GM12874 (cell line): ENCODE results near the gene SCTR.

Source experiments
- CTCF ChIP-seq: IDR thresholded peaks from 2 replicates; pipeline ENCODE4 v1.5.1; 2011; ENCODE audit warnings: low read depth, mild to moderate bottlenecking, control low read depth, low read length, moderate library complexity; ENCODE audit not compliant: insufficient read depth

Gene SCTR

GRCh38 chr2:119549241-119549640, 25.0 kb upstream of the SCTR start:
- TF ChIP-seq CTCF, result no peak

DNA sequence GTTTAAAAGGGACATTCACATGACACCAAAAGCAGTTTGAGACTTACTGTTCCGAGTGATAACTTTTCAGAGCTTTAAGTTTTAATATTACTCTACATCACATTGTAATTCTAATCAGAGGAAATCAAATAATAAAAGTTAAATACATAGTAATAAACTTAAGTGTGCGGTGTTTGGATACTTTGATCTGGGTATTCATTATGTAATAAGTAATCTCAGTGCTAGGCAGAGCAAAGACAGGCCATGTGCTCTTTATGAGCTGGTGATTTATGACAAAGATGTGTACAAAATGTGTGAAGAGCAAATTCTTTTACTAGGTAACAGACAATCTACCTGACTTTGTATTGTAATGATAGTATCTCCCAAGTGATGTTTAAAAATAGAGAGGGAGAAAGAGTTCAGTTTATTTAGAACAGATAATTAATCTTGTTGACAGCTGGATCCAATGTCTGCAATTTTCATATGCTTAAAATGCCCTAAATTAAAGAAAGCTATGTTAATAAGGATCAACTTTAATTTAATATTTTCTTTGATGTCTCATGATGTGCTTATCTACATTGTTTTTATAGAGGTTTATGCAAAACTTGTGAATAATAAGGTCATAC, 24.3 kb upstream of the SCTR start:
- TF ChIP-seq CTCF, result no peak

GRCh38 chr2:119546447-119546767, 22.1 kb upstream of the SCTR start:
- TF ChIP-seq CTCF, result no peak

- no peak for TF ChIP-seq CTCF
Observed at GRCh38 chr2:119545754-119546446, 21.6 kb upstream of the SCTR start.

- no peak for TF ChIP-seq CTCF
Observed at GRCh38 chr2:119544939-119545475, 20.7 kb upstream of the SCTR start.

GRCh38 chr2:119544075-119544938, 20.0 kb upstream of the SCTR start, which contains the start of gene CFAP221:
Gene CFAP221, plus strand, starts transcription at chr2:119544449. Its CDS starts 1,683 bp downstream, at chr2:119546132.
- TF ChIP-seq CTCF, result no peak

DNA sequence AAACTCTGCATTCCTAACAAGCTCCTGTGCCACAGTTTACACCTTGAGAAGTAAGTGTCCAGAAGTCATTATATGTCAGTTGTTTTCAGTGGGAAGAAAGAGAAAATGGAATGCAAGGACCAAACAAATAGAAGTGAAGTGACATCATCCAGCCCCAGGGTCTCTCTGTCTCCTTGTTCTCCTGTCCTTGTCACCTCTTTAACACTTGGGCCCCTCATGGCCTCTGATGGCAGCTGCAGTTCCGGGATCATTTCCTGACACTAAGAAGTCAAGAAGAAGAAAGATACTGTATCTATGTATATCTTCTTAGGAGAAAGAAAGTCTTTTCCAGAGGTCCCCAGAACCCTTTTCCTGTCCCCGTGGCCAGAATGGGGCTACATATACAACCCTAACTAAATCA, 17.2 kb upstream of the SCTR start:
- no peak for TF ChIP-seq CTCF
